ENCODE data around the gene NAA38.

DNA sequence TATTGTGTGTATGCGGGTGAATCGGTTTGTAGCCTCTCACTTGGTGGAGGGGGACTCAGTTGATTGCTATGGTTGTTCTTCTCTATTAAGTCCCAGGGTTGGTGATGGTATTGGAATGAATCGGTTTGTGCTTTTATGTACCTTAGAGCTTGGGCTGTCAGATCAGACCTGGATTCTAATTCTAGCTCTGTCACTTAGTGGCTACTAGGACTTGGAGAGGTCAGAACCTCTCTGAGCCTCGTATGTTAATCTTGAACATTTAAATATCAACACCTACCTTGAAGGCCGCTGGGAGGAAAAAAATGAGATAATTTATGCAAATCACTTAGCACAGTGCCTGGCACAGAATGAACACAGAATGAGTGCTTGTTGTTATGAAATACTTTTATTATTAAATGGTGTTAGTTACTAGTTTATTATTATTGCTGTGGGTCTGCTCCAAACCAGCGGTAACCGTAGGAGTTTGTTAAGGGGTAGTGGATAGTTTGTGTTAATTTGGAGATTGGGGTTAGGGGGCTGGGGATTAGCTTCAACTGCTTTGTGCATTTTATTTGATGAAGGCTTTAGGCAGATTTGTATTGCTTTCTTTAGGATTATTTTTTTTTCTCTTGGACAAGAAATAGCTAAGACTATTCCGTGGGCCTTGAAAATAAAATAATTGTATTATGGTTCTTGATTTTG lies 19.8 kb downstream of the NAA38 start:
- TF ChIP-seq, protein P1, sequence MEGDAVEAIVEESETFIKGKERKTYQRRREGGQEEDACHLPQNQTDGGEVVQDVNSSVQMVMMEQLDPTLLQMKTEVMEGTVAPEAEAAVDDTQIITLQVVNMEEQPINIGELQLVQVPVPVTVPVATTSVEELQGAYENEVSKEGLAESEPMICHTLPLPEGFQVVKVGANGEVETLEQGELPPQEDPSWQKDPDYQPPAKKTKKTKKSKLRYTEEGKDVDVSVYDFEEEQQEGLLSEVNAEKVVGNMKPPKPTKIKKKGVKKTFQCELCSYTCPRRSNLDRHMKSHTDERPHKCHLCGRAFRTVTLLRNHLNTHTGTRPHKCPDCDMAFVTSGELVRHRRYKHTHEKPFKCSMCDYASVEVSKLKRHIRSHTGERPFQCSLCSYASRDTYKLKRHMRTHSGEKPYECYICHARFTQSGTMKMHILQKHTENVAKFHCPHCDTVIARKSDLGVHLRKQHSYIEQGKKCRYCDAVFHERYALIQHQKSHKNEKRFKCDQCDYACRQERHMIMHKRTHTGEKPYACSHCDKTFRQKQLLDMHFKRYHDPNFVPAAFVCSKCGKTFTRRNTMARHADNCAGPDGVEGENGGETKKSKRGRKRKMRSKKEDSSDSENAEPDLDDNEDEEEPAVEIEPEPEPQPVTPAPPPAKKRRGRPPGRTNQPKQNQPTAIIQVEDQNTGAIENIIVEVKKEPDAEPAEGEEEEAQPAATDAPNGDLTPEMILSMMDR (IDR thresholded peaks at IDR 0.05), result no peak
- TF ChIP-seq POLR2A (IDR thresholded peaks at IDR 0.05), result no peak

All from thyroid gland (tissue), 4 donors.